Astrocyte (in vitro differentiated cells and primary cell): ENCODE measurements around the gene EYS. TPM values are rescaled to one million over a fixed set of nuclear protein-coding genes. Genes with fewer than 3 reads are reported as not detected.

Experiments used
- DNase-seq: peaks from one replicate; pipeline ENCODE4 v3.0.0-alpha.2; 2010; ENCODE audit warnings: low read depth
- FAIRE-seq: peaks from 2 replicates; lab custom pipeline; 2011; peaks lifted over from hg19 to GRCh38; lab: Jason Lieb, UNC
- H2AFZ ChIP-seq: 2 replicates; pipeline ENCODE4 v1.6.0; 2012; ENCODE audit warnings: low read depth, low read length, inconsistent platforms
- H3K27ac ChIP-seq: 2 replicates; pipeline ENCODE4 v1.5.1; 2011; ENCODE audit warnings: low read depth, low read length, inconsistent platforms
- H3K27me3 ChIP-seq: 2 replicates; pipeline ENCODE4 v1.6.0; 2011; ENCODE audit warnings: low read length, inconsistent platforms; ENCODE audit not compliant: insufficient read depth
- H3K36me3 ChIP-seq: 2 replicates; pipeline ENCODE4 v1.5.1; 2011; ENCODE audit warnings: low read length, inconsistent platforms; ENCODE audit not compliant: insufficient read depth
- H3K4me1 ChIP-seq: 2 replicates; pipeline ENCODE4 v1.5.1; 2011; ENCODE audit warnings: low read length, inconsistent platforms; ENCODE audit not compliant: insufficient read depth
- H3K4me2 ChIP-seq: 2 replicates; pipeline ENCODE4 v1.6.0; 2012; ENCODE audit warnings: low read length, inconsistent platforms
- H3K4me3 ChIP-seq: 2 replicates; pipeline ENCODE4 v1.5.1; 2011; ENCODE audit warnings: low read depth, mild to moderate bottlenecking, low read length, inconsistent platforms; ENCODE audit not compliant: insufficient read depth
- H3K79me2 ChIP-seq: 2 replicates; pipeline ENCODE4 v1.6.0; 2012; ENCODE audit warnings: mild to moderate bottlenecking, low read length, inconsistent platforms; ENCODE audit not compliant: insufficient read depth
- H3K9ac ChIP-seq: 2 replicates; pipeline ENCODE4 v1.6.0; 2012; ENCODE audit warnings: mild to moderate bottlenecking, low read length, inconsistent platforms
- H3K9me3 ChIP-seq: 2 replicates; pipeline ENCODE4 v1.5.1; 2012; ENCODE audit warnings: low read depth, mild to moderate bottlenecking, low read length, inconsistent platforms; ENCODE audit not compliant: insufficient read depth
- H4K20me1 ChIP-seq: 2 replicates; pipeline ENCODE4 v1.6.0; 2012; ENCODE audit warnings: low read length, inconsistent platforms; ENCODE audit not compliant: insufficient read depth
- H3K27ac Mint-ChIP-seq: one replicate; pipeline ENCODE4 v1.8.0; 2021; ENCODE audit warnings: mild to moderate bottlenecking, mixed read lengths; ENCODE audit not compliant: unreplicated experiment
- H3K27me3 Mint-ChIP-seq: one replicate; pipeline ENCODE4 v1.8.0; 2021; ENCODE audit warnings: low read depth, mixed read lengths; ENCODE audit not compliant: unreplicated experiment
- H3K36me3 Mint-ChIP-seq: one replicate; pipeline ENCODE4 v1.8.0; 2021; ENCODE audit warnings: low read depth, mixed read lengths; ENCODE audit not compliant: unreplicated experiment
- H3K4me1 Mint-ChIP-seq: one replicate; pipeline ENCODE4 v1.8.0; 2021; ENCODE audit warnings: low read depth, mixed read lengths; ENCODE audit not compliant: unreplicated experiment
- H3K4me3 Mint-ChIP-seq: one replicate; pipeline ENCODE4 v1.8.0; 2021; ENCODE audit warnings: mild to moderate bottlenecking, moderate library complexity, mixed read lengths; ENCODE audit not compliant: unreplicated experiment
- H3K9me3 Mint-ChIP-seq: one replicate; pipeline ENCODE4 v1.8.0; 2021; ENCODE audit warnings: mild to moderate bottlenecking, mixed read lengths; ENCODE audit not compliant: unreplicated experiment
- CTCF ChIP-seq: IDR thresholded peaks from 2 replicates; pipeline ENCODE4 v1.5.1; 2011; ENCODE audit warnings: low read depth, mild to moderate bottlenecking, inconsistent platforms, low read length, moderate library complexity; ENCODE audit not compliant: insufficient read depth
- EZH2 ChIP-seq: IDR thresholded peaks from 2 replicates; pipeline ENCODE4 v1.6.1; 2012; ENCODE audit warnings: mild to moderate bottlenecking, low read length, inconsistent platforms; ENCODE audit not compliant: insufficient read depth
- total RNA-seq: library from RNA; stranded (reverse); gene quantifications from 2 replicates; pipeline ENCODE4 v1.2.1, GENCODE V29; 2021

EYS gene
- total RNA-seq, 1 donor from 2014 or later: 0.16 TPM

GRCh38 chr6:64872633-64873032 lies 834.4 kb downstream of the EYS start:
- Mint-ChIP-seq H3K27me3 (no peaks in the 10 kb centered on the region), H3K4me3 (no peak overlapping the region), H3K27ac (no peak overlapping the region), H3K4me1 (no peaks in the 10 kb centered on the region), H3K36me3 (no peaks in the 10 kb centered on the region), H3K9me3 (no peaks in the 10 kb centered on the region)
- DNase-seq (no peak), FAIRE-seq (no peak)
- no peak for TF ChIP-seq CTCF
- no peak for TF ChIP-seq EZH2
- H3K4me3 ChIP-seq: no peak overlapping the region
- H3K9ac ChIP-seq: no peak overlapping the region
- no peaks in the 10 kb centered on the region for H3K36me3 ChIP-seq
- H3K9me3 ChIP-seq: no peaks in the 10 kb centered on the region
- no peaks in the 10 kb centered on the region for H3K27me3 ChIP-seq
- H3K27ac ChIP-seq: no peak overlapping the region
- H3K4me1 ChIP-seq: no peaks in the 10 kb centered on the region
- H3K79me2 ChIP-seq: no peaks in the 10 kb centered on the region
- H2AFZ ChIP-seq: no peak overlapping the region
- H3K4me2 ChIP-seq: no peak overlapping the region
- H4K20me1 ChIP-seq: no peaks in the 10 kb centered on the region

- Histone ChIP-seq H3K4me2 (no peak overlapping the region), H3K4me1 (no peaks in the 10 kb centered on the region), H2AFZ (no peak overlapping the region), H3K36me3 (no peaks in the 10 kb centered on the region), H3K27me3 (no peaks in the 10 kb centered on the region), H3K4me3 (no peak overlapping the region), H3K79me2 (no peaks in the 10 kb centered on the region), H4K20me1 (no peaks in the 10 kb centered on the region), H3K9ac (no peak overlapping the region), H3K27ac (no peak overlapping the region), H3K9me3 (peaks cover 3% of the 10 kb centered on the region)
- Mint-ChIP-seq H3K27ac (no peak overlapping the region), H3K4me3 (no peak overlapping the region), H3K9me3 (peaks cover 3% of the 10 kb centered on the region), H3K36me3 (no peaks in the 10 kb centered on the region), H3K27me3 (no peaks in the 10 kb centered on the region), H3K4me1 (no peaks in the 10 kb centered on the region)
- no peak for FAIRE-seq
- no peak for DNase-seq
- TF ChIP-seq CTCF (no peak), EZH2 (no peak)
Measured at GRCh38 chr6:64861039-64861651, 845.9 kb downstream of the EYS start.

GRCh38 chr6:64860203-64860602 lies 846.8 kb downstream of the EYS start:
- no peaks in the 10 kb centered on the region for H3K4me1 Mint-ChIP-seq
- peaks cover 3% of the 10 kb centered on the region for H3K9me3 ChIP-seq
- H3K27ac Mint-ChIP-seq: no peak overlapping the region
- H3K4me1 ChIP-seq: no peaks in the 10 kb centered on the region
- no peaks in the 10 kb centered on the region for H3K79me2 ChIP-seq
- no peaks in the 10 kb centered on the region for H3K27me3 ChIP-seq
- no peak for FAIRE-seq
- no peak for TF ChIP-seq CTCF
- no peak for TF ChIP-seq EZH2
- H3K4me2 ChIP-seq: no peak overlapping the region
- H3K27ac ChIP-seq: no peak overlapping the region
- H3K4me3 Mint-ChIP-seq: no peak overlapping the region
- no peaks in the 10 kb centered on the region for H3K36me3 ChIP-seq
- H3K27me3 Mint-ChIP-seq: no peaks in the 10 kb centered on the region
- H3K9ac ChIP-seq: no peak overlapping the region
- no peak overlapping the region for H3K4me3 ChIP-seq
- no peak overlapping the region for H2AFZ ChIP-seq
- peaks cover 3% of the 10 kb centered on the region for H3K9me3 Mint-ChIP-seq
- H4K20me1 ChIP-seq: no peaks in the 10 kb centered on the region
- DNase-seq: no peak
- H3K36me3 Mint-ChIP-seq: no peaks in the 10 kb centered on the region
